K562 (cell line): ENCODE measurements around the gene HMX3. TPM values are rescaled to one million over a fixed set of nuclear protein-coding genes. Genes with fewer than 3 reads are reported as not detected.
A peak's percentile ranks its signal among the peaks of the same experiment; 100 is the strongest.
"Not testable (repeated sequence)": the region's sequence is repeated elsewhere in the genome, so short reads cannot be mapped to it uniquely, and the experiment has no call there.

Experiments used
- ATAC-seq: fragments of 200-7000 bp; cut with Tn5 transposase; 3 replicates; pipeline ENCODE4 v1.9.1; 2020; ENCODE audit warnings: moderate library complexity
- BruUV-seq: library from RNA; stranded (reverse); fragments of 400-500 nt; replicated peaks from 2 replicates; lab custom pipeline; 2021; lab: Mats Ljungman, UMichigan
- CTCF ChIA-PET: fragments of 300-600 bp; formaldehyde crosslinking; extraction: SDS; loops from one replicate; lab custom pipeline; 2021; ENCODE audit warnings: low intra/inter-chr PET ratio; lab: Yijun Ruan, JAX
- POLR2A ChIA-PET: fragments of 300-600, 350-650 bp; sonication (Branson Sonifier 250); formaldehyde crosslinking; extraction: SDS; loops from one replicate; lab custom pipeline; 2021; ENCODE audit warnings: antibody characterized with exemption, inconsistent platforms; lab: Yijun Ruan, JAX
- DNase-seq, 4 experiments: peaks; one replicate each; pipeline versions ENCODE4 v3.0.0 to v3.0.0-alpha.2; 2011 to 2018; ENCODE audit warnings: low spot score in 3 of 4, mixed read lengths in 3 of 4; ENCODE audit errors: extremely low read depth in 1 of 4
- FAIRE-seq: peaks from 2 replicates; lab custom pipeline; 2011; peaks lifted over from hg19 to GRCh38; lab: Jason Lieb, UNC
- H2AFZ ChIP-seq: 2 replicates; pipeline ENCODE4 v1.6.0; 2011; ENCODE audit warnings: low read depth, low read length, control low read depth, inconsistent platforms
- H3K27ac ChIP-seq: fragments of 200-600 bp; 3 replicates; pipeline ENCODE4 v1.8.0; 2011; ENCODE audit warnings: low read depth, mild to moderate bottlenecking, control low read depth, inconsistent platforms, low read length, moderate library complexity, mixed read lengths; ENCODE audit errors: extremely low read depth
- H3K27me3 ChIP-seq, 2 experiments: fragments of 300-600 bp in 1 of 2; 2 replicates in 1 of 2; 3 replicates in 1 of 2; pipeline versions ENCODE4 v1.6.0 to v1.8.0; 2011; ENCODE audit warnings: inconsistent platforms in 2 of 2, low read length in 2 of 2, mild to moderate bottlenecking in 1 of 2, mixed read lengths in 1 of 2, moderate library complexity in 1 of 2; ENCODE audit not compliant: control insufficient read depth in 2 of 2, insufficient read depth in 2 of 2
- H3K36me3 ChIP-seq: fragments of 300-600 bp; 3 replicates; pipeline ENCODE4 v1.8.0; 2011; ENCODE audit warnings: mild to moderate bottlenecking, low read length, inconsistent platforms; ENCODE audit not compliant: control insufficient read depth, insufficient read depth
- H3K4me1 ChIP-seq, 2 experiments: fragments of 200-600 bp in 1 of 2; replicated peaks in 1 of 2; 2 replicates in 1 of 2; 3 replicates in 1 of 2; pipeline versions ENCODE4 v1.5.1 to v1.8.0; 2011; ENCODE audit warnings: inconsistent platforms in 2 of 2, low read length in 2 of 2, mild to moderate bottlenecking in 1 of 2, mixed read lengths in 1 of 2, moderate library complexity in 1 of 2; ENCODE audit not compliant: control insufficient read depth in 2 of 2, insufficient read depth in 2 of 2
- H3K4me2 ChIP-seq: 2 replicates; pipeline ENCODE4 v1.6.1; 2011; ENCODE audit warnings: low read length, control low read depth, inconsistent platforms, mixed read lengths; ENCODE audit not compliant: insufficient read depth
- H3K4me3 ChIP-seq: fragments of 200-600 bp; sonication (generic), shearing (Covaris generic); 2 replicates; pipeline ENCODE4 v1.5.1; 2016; ENCODE audit warnings: control low read depth, inconsistent platforms
- H3K79me2 ChIP-seq: fragments of 200-600 bp; 3 replicates; pipeline ENCODE4 v1.8.0; 2011; ENCODE audit warnings: low read length, inconsistent platforms; ENCODE audit not compliant: control insufficient read depth, insufficient read depth
- H3K9ac ChIP-seq, 2 experiments: 2 replicates each; pipeline versions ENCODE4 v1.6.0 to v1.6.1; 2011; ENCODE audit warnings: low read depth in 2 of 2, low read length in 2 of 2, control low read depth in 1 of 2, inconsistent platforms in 1 of 2, mild to moderate bottlenecking in 1 of 2, mixed read lengths in 1 of 2; ENCODE audit not compliant: insufficient read depth in 1 of 2
- H3K9me1 ChIP-seq: one replicate; pipeline ENCODE4 v1.6.0; 2011; ENCODE audit warnings: inconsistent platforms, mild to moderate bottlenecking, low read length, moderate library complexity; ENCODE audit not compliant: control insufficient read depth, insufficient read depth
- H3K9me3 ChIP-seq: replicated peaks from 2 replicates; pipeline ENCODE4 v1.5.1; 2011; ENCODE audit warnings: low read depth, low read length, inconsistent platforms; ENCODE audit not compliant: control insufficient read depth, insufficient read depth
- H4K20me1 ChIP-seq: replicated peaks from 2 replicates; pipeline ENCODE4 v1.6.1; 2011; ENCODE audit warnings: low read length, inconsistent platforms, mixed read lengths; ENCODE audit not compliant: control insufficient read depth, insufficient read depth
- CHCHD3 ChIP-seq: fragments of 250-450 bp; sonication (Bioruptor Pico); IDR thresholded peaks from 2 replicates; pipeline ENCODE4 v2.1.2; 2022; ENCODE audit warnings: mild to moderate bottlenecking
- ELK3 ChIP-seq: fragments of 450-650 bp; formaldehyde crosslinking; IDR thresholded peaks from 2 replicates; pipeline ENCODE4 v1.4.0; 2020; ENCODE audit warnings: mild to moderate bottlenecking
- GATAD2A ChIP-seq: fragments of 450-650 bp; IDR thresholded peaks from 2 replicates; pipeline ENCODE4 v1.6.1; 2017
- HMBOX1 ChIP-seq: sonication (generic); IDR thresholded peaks from 2 replicates; pipeline ENCODE4 v1.6.1; 2016
- HNRNPL ChIP-seq: fragments of 200-400 bp; formaldehyde crosslinking; IDR thresholded peaks from 2 replicates; pipeline ENCODE4 v1.6.1; 2017; ENCODE audit warnings: low read depth, mild to moderate bottlenecking, low read length
- MXI1 ChIP-seq: IDR thresholded peaks from 2 replicates; pipeline ENCODE4 v1.6.1; 2011; ENCODE audit warnings: low read depth, mild to moderate bottlenecking, improper control_type of control experiment, low read length
- PML ChIP-seq: IDR thresholded peaks from 2 replicates; pipeline ENCODE4 v1.6.1; 2012; ENCODE audit warnings: low read length, inconsistent platforms
- RBM25 ChIP-seq: fragments of 200-400 bp; formaldehyde crosslinking; IDR thresholded peaks from 2 replicates; pipeline ENCODE4 v1.6.1; 2018; ENCODE audit warnings: low read length, low read depth, moderate library complexity; ENCODE audit not compliant: severe bottlenecking
- RUNX1 ChIP-seq: sonication (generic); IDR thresholded peaks from 2 replicates; pipeline ENCODE4 v1.6.1; 2016; ENCODE audit warnings: antibody characterized with exemption, low read depth
- TAF1 ChIP-seq: IDR thresholded peaks from 2 replicates; pipeline ENCODE4 v1.6.1; 2011; ENCODE audit warnings: mild to moderate bottlenecking, low read length, moderate library complexity; ENCODE audit not compliant: insufficient read depth, control insufficient read depth, severe bottlenecking; ENCODE audit errors: extremely low read depth
- TBP ChIP-seq: optimal IDR thresholded peaks from 2 replicates; pipeline ENCODE3; 2011; ENCODE audit warnings: low read depth, low read length, improper control_type of control experiment
- XRCC4 ChIP-seq: IDR thresholded peaks from one replicate; pipeline ENCODE4 v1.6.1; 2011; ENCODE audit not compliant: insufficient read depth, insufficient read length; ENCODE audit errors: extremely low read depth
- ZBTB7A ChIP-seq: IDR thresholded peaks from 2 replicates; pipeline ENCODE4 v1.6.1; 2011; ENCODE audit warnings: low read depth, mild to moderate bottlenecking, low read length, moderate library complexity, borderline replicate concordance; ENCODE audit not compliant: control insufficient read depth
- ZNF146 ChIP-seq: IDR thresholded peaks from one replicate; pipeline ENCODE4 v1.6.1; 2018; ENCODE audit warnings: missing compliant biosample characterization; ENCODE audit not compliant: unreplicated experiment
- WGBS: fragments of 100-300 bp; shearing (Covaris generic); methylation state at CpG from one replicate; pipeline ENCODE4 v1.1.6; 2016; ENCODE audit warnings: low coverage, mixed read lengths; ENCODE audit not compliant: insufficient coverage; ENCODE audit errors: missing lambda C conversion rate; 5-methylcytosine and 5-hydroxymethylcytosine counted together
- in situ Hi-C: fragments of 300-500 bp; cut with MboI; formaldehyde crosslinking; loops from 4 replicates; pipeline ENCODE4 v1.15.0; 2018; ENCODE audit warnings: inconsistent platforms, mixed read lengths
- intact Hi-C: fragments of 100-400 bp; cut with micrococcal nuclease; formaldehyde crosslinking; loops from 2 replicates; pipeline ENCODE4 v1.14.2; 2022
- polyA plus RNA-seq, 8 experiments: library from polyadenylated mRNA; depleted of rRNA in 4 of 8; stranded (reverse) in 5 of 8; unstranded in 3 of 8; fragments of >200 nt; fragmentation: Nextera tagmentation in 2 of 8; fragmentation: Illumina TruSeq in 1 of 8; extraction: Ambion mirVana in 2 of 8; extraction: Trizol in 1 of 8; gene quantifications; 2 replicates each; pipeline versions ENCODE4 v1.2.1 to v1.2.3, GENCODE V29; 2011 to 2014; ENCODE audit warnings: inconsistent platforms in 1 of 8, missing spikeins in 1 of 8
- total RNA-seq, 7 experiments: library from RNA; depleted of rRNA in 6 of 7; stranded (reverse); fragments of >200 nt in 6 of 7; fragmentation: Illumina TruSeq in 2 of 7; extraction: Trizol in 2 of 7; gene quantifications; 2 replicates each; pipeline versions ENCODE4 v1.2.1 to v1.2.3, GENCODE V29; 2011 to 2021; ENCODE audit warnings: low replicate concordance in 1 of 7

The HMX3 gene
- total and polyA plus RNA-seq, 9 of the 15 experiments (the other 6 are each of a cell fraction or from before 2014, with no cell fraction given), result 0.55 to 43.5 (median 7.4) TPM; not detected in 2

DNA sequence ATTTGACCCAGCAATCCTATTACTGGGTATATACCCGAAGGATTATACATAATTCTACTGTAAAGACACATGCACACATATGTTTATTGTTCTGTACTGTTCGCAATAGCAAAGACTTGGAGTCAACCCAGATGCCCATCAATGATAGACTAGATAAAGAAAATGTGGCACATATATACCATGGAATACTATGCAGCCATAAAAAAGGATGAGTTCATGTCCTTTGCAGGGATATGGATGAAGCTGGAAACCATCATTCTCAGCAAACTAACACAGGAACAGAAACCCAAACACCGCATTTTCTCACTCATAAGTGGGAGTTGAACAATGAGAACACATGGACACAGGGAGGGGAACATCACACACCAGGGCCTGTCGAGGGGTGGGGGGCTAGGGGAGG, 42.6 kb downstream of the HMX3 start:
- BruUV-seq, H3K27me3 ChIP-seq, CTCF ChIA-PET, H3K36me3 ChIP-seq, H3K9ac ChIP-seq, H3K9me1 ChIP-seq, DNase-seq, in situ Hi-C loops, intact Hi-C loops, H3K27ac ChIP-seq, H3K4me2 ChIP-seq, ATAC-seq, POLR2A ChIA-PET, H4K20me1 ChIP-seq, H3K4me3 ChIP-seq, H3K9me3 ChIP-seq, FAIRE-seq, H2AFZ ChIP-seq, H3K79me2 ChIP-seq, H3K4me1 ChIP-seq: not testable (repeated sequence)
- peak; percentile 36 for TF ChIP-seq RBM25
- TF ChIP-seq ZNF146 (CRISPR knock-in tag), result peak; percentile 37
- 100% methylated on average over 2 of the region's 4 CpGs for WGBS

- in situ Hi-C loops, result no loop called here
- Histone ChIP-seq H3K36me3 (peaks cover 4% of the 10 kb centered on the region; the same call in 1 of the 3 replicates), H3K9ac (no peak overlapping the region), H3K9me1 (no peaks in the 10 kb centered on the region), H3K4me3 (no peak overlapping the region), H2AFZ (no peak overlapping the region), H3K4me2 (no peak overlapping the region), H3K27ac (no peak overlapping the region), H3K27me3 (no peaks in the 10 kb centered on the region), H4K20me1 (no peaks in the 10 kb centered on the region), H3K79me2 (no peaks in the 10 kb centered on the region), H3K4me1 (no peaks in the 10 kb centered on the region), H3K9me3 (no peaks in the 10 kb centered on the region; the same call in 1 of the 2 replicates)
- DNase-seq, result no peak
- CTCF ChIA-PET, result no interaction called here
- ATAC-seq, result no peak
- FAIRE-seq, result no peak
- POLR2A ChIA-PET, result no interaction called here
- 61% methylated on average over 7 of the region's 7 CpGs for WGBS
- BruUV-seq, result no TSS peak
- intact Hi-C loops, result no loop called here
- no peak for TF ChIP-seq TBP
- no peak for TF ChIP-seq XRCC4
- TF ChIP-seq PML, result no peak
- no peak for TF ChIP-seq MXI1
- TF ChIP-seq CHCHD3 (CRISPR knock-in tag), result no peak
- TF ChIP-seq TAF1, result no peak
- TF ChIP-seq RUNX1, result no peak
- no peak for TF ChIP-seq GATAD2A
- TF ChIP-seq HMBOX1, result no peak
- no peak for TF ChIP-seq HNRNPL
- no peak for TF ChIP-seq ELK3
- TF ChIP-seq ZBTB7A, result no peak
Observed at GRCh38 chr10:123180101-123181090, 44.6 kb downstream of the HMX3 start.
